NCI-H2081 (cell line): ENCODE data around the gene CYTIP.
"Not testable (repeated sequence)": the region's sequence is repeated elsewhere in the genome, so short reads cannot be mapped to it uniquely, and the experiment has no call there.

Experiments
- DNase-seq, 2 experiments: peaks; one replicate each; lab custom pipeline; 2025; lab: John Stamatoyannopoulos, UW

CYTIP gene

GRCh38 chr2:157368508-157368907 is 75.4 kb downstream of the CYTIP start:
- DNase-seq = not testable (repeated sequence)

GRCh38 chr2:157367704-157368103 is 76.2 kb downstream of the CYTIP start:
- no peak for DNase-seq
